HepG2 (cell line): ENCODE results near the gene DENND4A. TPM values are rescaled to one million over a fixed set of nuclear protein-coding genes. Genes with fewer than 3 reads are reported as not detected.

Experiments
- CBX2 ChIP-seq, 2 experiments: fragments of 200-600 bp in 1 of 2; sonication (generic); formaldehyde crosslinking in 1 of 2; IDR thresholded peaks; 2 replicates each; pipeline versions ENCODE4 v1.7.0 to v1.8.1; 2018 to 2022; ENCODE audit warnings: low read depth in 2 of 2, low read length in 1 of 2, mild to moderate bottlenecking in 1 of 2, missing genetic modification reagents in 1 of 2
- CCDC6 ChIP-seq: sonication (generic); formaldehyde crosslinking; IDR thresholded peaks from 2 replicates; pipeline ENCODE4 v1.8.1; 2022; ENCODE audit warnings: mild to moderate bottlenecking, missing genetic modification reagents, moderate library complexity
- HOMEZ ChIP-seq: IDR thresholded peaks from 2 replicates; pipeline ENCODE4 v1.6.1; 2016; ENCODE audit warnings: low read depth
- KLF15 ChIP-seq: sonication (generic); formaldehyde crosslinking; IDR thresholded peaks from 2 replicates; pipeline ENCODE4 v1.8.1; 2023; ENCODE audit warnings: borderline replicate concordance, mild to moderate bottlenecking, inconsistent platforms, missing genetic modification reagents, mixed read lengths
- MTF2 ChIP-seq: sonication (generic); formaldehyde crosslinking; IDR thresholded peaks from 2 replicates; pipeline ENCODE4 v1.5.0; 2020; ENCODE audit warnings: missing genetic modification reagents, borderline replicate concordance
- MXD1 ChIP-seq: sonication (generic); formaldehyde crosslinking; IDR thresholded peaks from 2 replicates; pipeline ENCODE4 v1.4.0; 2020; ENCODE audit warnings: mild to moderate bottlenecking, missing genetic modification reagents
- MXD4 ChIP-seq: IDR thresholded peaks from 2 replicates; pipeline ENCODE4 v1.6.1; 2016; ENCODE audit warnings: mild to moderate bottlenecking, missing biosample characterization, missing genetic modification reagents
- NR2F6 ChIP-seq, 2 experiments: IDR thresholded peaks; 2 replicates each; pipeline ENCODE4 v1.6.1; 2016; ENCODE audit warnings: antibody characterized with exemption in 1 of 2, mild to moderate bottlenecking in 1 of 2
- RAD21 ChIP-seq: fragments of 450-650 bp; formaldehyde crosslinking; IDR thresholded peaks from 2 replicates; pipeline ENCODE4 v1.5.0; 2020; ENCODE audit warnings: mild to moderate bottlenecking
- SIX4 ChIP-seq: sonication (generic); formaldehyde crosslinking; IDR thresholded peaks from 2 replicates; pipeline ENCODE4 v1.4.0; 2020; ENCODE audit warnings: missing genetic modification reagents
- TAF1 ChIP-seq: sonication (generic); formaldehyde crosslinking; IDR thresholded peaks from 2 replicates; pipeline ENCODE4 v1.4.0; 2020; ENCODE audit warnings: missing genetic modification reagents
- TEAD2 ChIP-seq: sonication (generic); formaldehyde crosslinking; IDR thresholded peaks from 2 replicates; pipeline ENCODE4 v1.9.0; 2021; ENCODE audit warnings: missing genetic modification reagents
- WIZ ChIP-seq: sonication (generic); formaldehyde crosslinking; IDR thresholded peaks from 2 replicates; pipeline ENCODE4 v1.5.1; 2020; ENCODE audit warnings: mild to moderate bottlenecking, missing genetic modification reagents
- ZBTB49 ChIP-seq: sonication (generic); formaldehyde crosslinking; IDR thresholded peaks from 2 replicates; pipeline ENCODE4 v1.4.0; 2020; ENCODE audit warnings: missing genetic modification reagents, borderline replicate concordance
- ZKSCAN5 ChIP-seq: sonication (generic); formaldehyde crosslinking; IDR thresholded peaks from 2 replicates; pipeline ENCODE4 v1.5.1; 2020; ENCODE audit warnings: mild to moderate bottlenecking, missing genetic modification reagents
- ZNF670 ChIP-seq: sonication (generic); formaldehyde crosslinking; IDR thresholded peaks from 2 replicates; pipeline ENCODE4 v1.8.0; 2022; ENCODE audit warnings: mild to moderate bottlenecking, missing genetic modification reagents, borderline replicate concordance
- ZNF703 ChIP-seq: sonication (generic); formaldehyde crosslinking; IDR thresholded peaks from 2 replicates; pipeline ENCODE4 v1.5.1; 2020; ENCODE audit warnings: missing genetic modification reagents, mild to moderate bottlenecking, moderate library complexity, borderline replicate concordance
- polyA plus RNA-seq, 8 experiments: library from polyadenylated mRNA; depleted of rRNA in 3 of 8; stranded (reverse) in 7 of 8; unstranded in 1 of 8; fragments of >200 nt; fragmentation: Illumina TruSeq in 4 of 8; extraction: Trizol in 4 of 8; gene quantifications; 2 replicates each; pipeline versions ENCODE4 v1.2.1 to v1.2.3, GENCODE V29; 2011 to 2016; ENCODE audit warnings: low read depth in 4 of 8, missing spikeins in 1 of 8, mixed read lengths in 1 of 8; ENCODE audit not compliant: insufficient read depth in 1 of 8
- total RNA-seq, 5 experiments: library from RNA; depleted of rRNA; stranded (reverse); fragments of >200 nt; fragmentation: Illumina TruSeq; extraction: Trizol; gene quantifications; 2 replicates each; pipeline ENCODE4 v1.2.3, GENCODE V29; 2016; ENCODE audit warnings: low read depth in 1 of 5
- TF ChIP-seq, protein P1 (sequence below): sonication (generic); formaldehyde crosslinking; IDR thresholded peaks from 2 replicates; pipeline ENCODE4 v1.4.0; 2020; ENCODE audit warnings: low read depth, missing genetic modification reagents
- TF ChIP-seq, protein P2 (sequence below): sonication (generic); formaldehyde crosslinking; IDR thresholded peaks from 2 replicates; pipeline ENCODE4 v1.5.0; 2020; ENCODE audit warnings: mild to moderate bottlenecking, missing genetic modification reagents

Gene DENND4A
- total and polyA plus RNA-seq, 2 of the 13 experiments (the other 11 are each of a cell fraction or from before 2014, with no cell fraction given) = 13.2 to 18.6 TPM

- TF ChIP-seq NR2F6 (IDR thresholded peaks at IDR 0.05) (no peak), NR2F6 (CRISPR knock-in tag; IDR thresholded peaks at IDR 0.05) (peak; percentile 75), MXD4 (CRISPR knock-in tag) (peak; percentile 92), HOMEZ (peak; percentile 72), ZNF703 (CRISPR knock-in tag) (peak; percentile 63), KLF15 (CRISPR knock-in tag) (no peak), MTF2 (CRISPR knock-in tag) (no peak), MXD1 (CRISPR knock-in tag) (peak; percentile 66), TEAD2 (CRISPR knock-in tag) (no peak), CBX2 (IDR thresholded peaks at IDR 0.05; ENCODE audit: low read depth, low read length) (no peak), CBX2 (CRISPR knock-in tag; IDR thresholded peaks at IDR 0.05; ENCODE audit: low read depth) (no peak), RAD21 (CRISPR knock-in tag) (peak; percentile 70), CCDC6 (peak; percentile 89; the same call in 1 of the 2 replicates), ZKSCAN5 (CRISPR knock-in tag) (no peak), ZBTB49 (peak; percentile 88; the same call in 1 of the 2 replicates), WIZ (peak; percentile 94), SIX4 (peak; percentile 46; the same call in 1 of the 2 replicates), TAF1 (CRISPR knock-in tag) (peak; percentile 91), ZNF670 (CRISPR knock-in tag) (peak; percentile 96)
- TF ChIP-seq, protein P1, sequence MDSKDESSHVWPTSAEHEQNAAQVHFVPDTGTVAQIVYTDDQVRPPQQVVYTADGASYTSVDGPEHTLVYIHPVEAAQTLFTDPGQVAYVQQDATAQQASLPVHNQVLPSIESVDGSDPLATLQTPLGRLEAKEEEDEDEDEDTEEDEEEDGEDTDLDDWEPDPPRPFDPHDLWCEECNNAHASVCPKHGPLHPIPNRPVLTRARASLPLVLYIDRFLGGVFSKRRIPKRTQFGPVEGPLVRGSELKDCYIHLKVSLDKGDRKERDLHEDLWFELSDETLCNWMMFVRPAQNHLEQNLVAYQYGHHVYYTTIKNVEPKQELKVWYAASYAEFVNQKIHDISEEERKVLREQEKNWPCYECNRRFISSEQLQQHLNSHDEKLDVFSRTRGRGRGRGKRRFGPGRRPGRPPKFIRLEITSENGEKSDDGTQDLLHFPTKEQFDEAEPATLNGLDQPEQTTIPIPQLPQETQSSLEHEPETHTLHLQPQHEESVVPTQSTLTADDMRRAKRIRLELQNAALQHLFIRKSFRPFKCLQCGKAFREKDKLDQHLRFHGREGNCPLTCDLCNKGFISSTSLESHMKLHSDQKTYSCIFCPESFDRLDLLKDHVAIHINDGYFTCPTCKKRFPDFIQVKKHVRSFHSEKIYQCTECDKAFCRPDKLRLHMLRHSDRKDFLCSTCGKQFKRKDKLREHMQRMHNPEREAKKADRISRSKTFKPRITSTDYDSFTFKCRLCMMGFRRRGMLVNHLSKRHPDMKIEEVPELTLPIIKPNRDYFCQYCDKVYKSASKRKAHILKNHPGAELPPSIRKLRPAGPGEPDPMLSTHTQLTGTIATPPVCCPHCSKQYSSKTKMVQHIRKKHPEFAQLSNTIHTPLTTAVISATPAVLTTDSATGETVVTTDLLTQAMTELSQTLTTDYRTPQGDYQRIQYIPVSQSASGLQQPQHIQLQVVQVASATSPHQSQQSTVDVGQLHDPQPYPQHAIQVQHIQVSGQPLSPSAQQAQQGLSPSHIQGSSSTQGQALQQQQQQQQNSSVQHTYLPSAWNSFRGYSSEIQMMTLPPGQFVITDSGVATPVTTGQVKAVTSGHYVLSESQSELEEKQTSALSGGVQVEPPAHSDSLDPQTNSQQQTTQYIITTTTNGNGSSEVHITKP (CRISPR knock-in tag) = peak; percentile 91
- TF ChIP-seq, protein P2, sequence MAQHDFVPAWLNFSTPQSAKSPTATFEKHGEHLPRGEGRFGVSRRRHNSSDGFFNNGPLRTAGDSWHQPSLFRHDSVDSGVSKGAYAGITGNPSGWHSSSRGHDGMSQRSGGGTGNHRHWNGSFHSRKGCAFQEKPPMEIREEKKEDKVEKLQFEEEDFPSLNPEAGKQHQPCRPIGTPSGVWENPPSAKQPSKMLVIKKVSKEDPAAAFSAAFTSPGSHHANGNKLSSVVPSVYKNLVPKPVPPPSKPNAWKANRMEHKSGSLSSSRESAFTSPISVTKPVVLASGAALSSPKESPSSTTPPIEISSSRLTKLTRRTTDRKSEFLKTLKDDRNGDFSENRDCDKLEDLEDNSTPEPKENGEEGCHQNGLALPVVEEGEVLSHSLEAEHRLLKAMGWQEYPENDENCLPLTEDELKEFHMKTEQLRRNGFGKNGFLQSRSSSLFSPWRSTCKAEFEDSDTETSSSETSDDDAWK (CRISPR knock-in tag) = no peak
These were observed 181.0 kb downstream of the DENND4A start, which contains the start of gene INTS14 (continued) for GRCh38 chr15:65610871-65611718.
